Ishikawa (cell line): ENCODE data around the gene COPS7B.
A peak's percentile ranks its signal among the peaks of the same experiment; 100 is the strongest.

ENCODE experiments used
- CEBPB ChIP-seq: IDR thresholded peaks from 2 replicates; pipeline ENCODE4 v1.6.1; 2012
- CREB1 ChIP-seq: IDR thresholded peaks from 2 replicates; pipeline ENCODE4 v1.6.1; 2012; ENCODE audit warnings: low read depth
- EGR1 ChIP-seq: IDR thresholded peaks from 2 replicates; pipeline ENCODE4 v1.6.1; 2012
- EP300 ChIP-seq: IDR thresholded peaks from 2 replicates; pipeline ENCODE4 v1.6.1; 2012; ENCODE audit warnings: borderline replicate concordance
- FOXM1 ChIP-seq: IDR thresholded peaks from 2 replicates; pipeline ENCODE4 v1.6.1; 2012; ENCODE audit warnings: low read depth, borderline replicate concordance
- MAX ChIP-seq: IDR thresholded peaks from 2 replicates; pipeline ENCODE4 v1.6.1; 2012
- NFIC ChIP-seq: IDR thresholded peaks from 2 replicates; pipeline ENCODE4 v1.6.1; 2012
- RAD21 ChIP-seq: IDR thresholded peaks from 2 replicates; pipeline ENCODE4 v1.6.1; 2012; ENCODE audit warnings: low read depth
- REST ChIP-seq: IDR thresholded peaks from 2 replicates; pipeline ENCODE4 v1.6.1; 2012; ENCODE audit warnings: low read depth, mild to moderate bottlenecking
- TAF1 ChIP-seq: IDR thresholded peaks from 2 replicates; pipeline ENCODE4 v1.6.1; 2012; ENCODE audit warnings: low read depth, mild to moderate bottlenecking
- TCF12 ChIP-seq: IDR thresholded peaks from 2 replicates; pipeline ENCODE4 v1.6.1; 2012; ENCODE audit warnings: low read depth
- TEAD4 ChIP-seq: IDR thresholded peaks from 2 replicates; pipeline ENCODE4 v1.6.1; 2012
- USF1 ChIP-seq: IDR thresholded peaks from 2 replicates; pipeline ENCODE4 v1.6.1; 2012
- YY1 ChIP-seq: IDR thresholded peaks from 2 replicates; pipeline ENCODE4 v1.6.1; 2012; ENCODE audit warnings: low read depth
- ZBTB7A ChIP-seq: IDR thresholded peaks from 2 replicates; pipeline ENCODE4 v1.6.1; 2012; ENCODE audit warnings: low read depth

COPS7B gene

GRCh38 chr2:231765496-231765929, 20.7 kb upstream of the COPS7B start:
- TF ChIP-seq EGR1: no peak
- no peak for TF ChIP-seq REST
- no peak for TF ChIP-seq EP300

- TF ChIP-seq USF1 (no peak), CREB1 (no peak), NFIC (no peak), FOXM1 (no peak), RAD21 (no peak), TEAD4 (no peak), TCF12 (no peak), MAX (no peak), CEBPB (no peak), TAF1 (no peak), ZBTB7A (no peak), REST (no peak), EP300 (no peak), EGR1 (no peak), YY1 (no peak)
Observed at GRCh38 chr2:231769170-231770136, 16.8 kb upstream of the COPS7B start.

- no peak for TF ChIP-seq NFIC
- TF ChIP-seq ZBTB7A: 0 out of 2 replicates have a peak, but pooled peaks have one; percentile 39
- peak; percentile 82 for TF ChIP-seq REST
Observed at GRCh38 chr2:231780123-231780908, 5.9 kb upstream of the COPS7B start.

GRCh38 chr2:231780909-231781797, 5.1 kb upstream of the COPS7B start, which contains the start of gene PDE6D:
Gene PDE6D, minus strand, starts transcription at chr2:231781282. Its CDS starts 168 bp downstream, at chr2:231781114.
- peak; percentile 49 for TF ChIP-seq TEAD4
- TF ChIP-seq MAX: peak; percentile 55
- peak; percentile 76 for TF ChIP-seq TAF1
- no peak for TF ChIP-seq USF1
- TF ChIP-seq YY1: peak; percentile 53; the same call in 1 of the 2 replicates
- peak; percentile 87 for TF ChIP-seq CREB1
- TF ChIP-seq TCF12: peak; percentile 63; the same call in 1 of the 2 replicates
- TF ChIP-seq ZBTB7A: no peak
